ENCODE data around the gene C1QB.
A peak's percentile ranks its signal among the peaks of the same experiment; 100 is the strongest.

The C1QB gene, protein sequence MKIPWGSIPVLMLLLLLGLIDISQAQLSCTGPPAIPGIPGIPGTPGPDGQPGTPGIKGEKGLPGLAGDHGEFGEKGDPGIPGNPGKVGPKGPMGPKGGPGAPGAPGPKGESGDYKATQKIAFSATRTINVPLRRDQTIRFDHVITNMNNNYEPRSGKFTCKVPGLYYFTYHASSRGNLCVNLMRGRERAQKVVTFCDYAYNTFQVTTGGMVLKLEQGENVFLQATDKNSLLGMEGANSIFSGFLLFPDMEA

DNA sequence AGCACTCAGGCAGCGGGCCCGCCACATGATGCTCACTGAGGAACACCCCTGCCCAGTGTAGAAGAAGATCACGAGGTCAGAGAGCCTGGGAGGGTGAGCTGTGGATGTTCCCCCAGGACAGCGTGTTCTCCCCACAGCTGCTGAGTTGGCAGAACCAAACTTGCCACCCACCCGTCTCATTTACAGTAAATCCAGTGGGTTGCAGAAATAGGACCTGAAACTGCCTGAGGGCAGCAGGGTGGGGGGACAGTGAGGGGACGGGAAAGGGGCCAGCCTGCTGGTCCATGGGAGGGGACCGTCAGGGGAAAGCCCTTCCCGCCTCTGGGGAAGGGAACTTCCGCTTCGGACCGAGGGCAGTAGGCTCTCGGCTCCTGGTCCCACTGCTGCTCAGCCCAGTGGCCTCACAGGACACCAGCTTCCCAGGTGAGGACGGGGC lies at the start of gene C1QB:
C1QB (plus strand) TSS at position 356 of the 436 bp plus-strand sequence. CDS start 6,227 bp downstream, outside the sequence.
- no peak within 1 kb of the TSS for H3K4me3 ChIP-seq (ENCODE audit: low read depth, low read length)
- no peak for DNase-seq (ENCODE audit: low read depth)
- TF ChIP-seq, protein P1, sequence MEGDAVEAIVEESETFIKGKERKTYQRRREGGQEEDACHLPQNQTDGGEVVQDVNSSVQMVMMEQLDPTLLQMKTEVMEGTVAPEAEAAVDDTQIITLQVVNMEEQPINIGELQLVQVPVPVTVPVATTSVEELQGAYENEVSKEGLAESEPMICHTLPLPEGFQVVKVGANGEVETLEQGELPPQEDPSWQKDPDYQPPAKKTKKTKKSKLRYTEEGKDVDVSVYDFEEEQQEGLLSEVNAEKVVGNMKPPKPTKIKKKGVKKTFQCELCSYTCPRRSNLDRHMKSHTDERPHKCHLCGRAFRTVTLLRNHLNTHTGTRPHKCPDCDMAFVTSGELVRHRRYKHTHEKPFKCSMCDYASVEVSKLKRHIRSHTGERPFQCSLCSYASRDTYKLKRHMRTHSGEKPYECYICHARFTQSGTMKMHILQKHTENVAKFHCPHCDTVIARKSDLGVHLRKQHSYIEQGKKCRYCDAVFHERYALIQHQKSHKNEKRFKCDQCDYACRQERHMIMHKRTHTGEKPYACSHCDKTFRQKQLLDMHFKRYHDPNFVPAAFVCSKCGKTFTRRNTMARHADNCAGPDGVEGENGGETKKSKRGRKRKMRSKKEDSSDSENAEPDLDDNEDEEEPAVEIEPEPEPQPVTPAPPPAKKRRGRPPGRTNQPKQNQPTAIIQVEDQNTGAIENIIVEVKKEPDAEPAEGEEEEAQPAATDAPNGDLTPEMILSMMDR (IDR thresholded peaks at IDR 0.05; ENCODE audit: low read depth, low read length, missing control alignments), result no peak
- in situ Hi-C loops (cut with HindIII; ENCODE audit: low sequenced_read_pairs), result no loop called here

DNA sequence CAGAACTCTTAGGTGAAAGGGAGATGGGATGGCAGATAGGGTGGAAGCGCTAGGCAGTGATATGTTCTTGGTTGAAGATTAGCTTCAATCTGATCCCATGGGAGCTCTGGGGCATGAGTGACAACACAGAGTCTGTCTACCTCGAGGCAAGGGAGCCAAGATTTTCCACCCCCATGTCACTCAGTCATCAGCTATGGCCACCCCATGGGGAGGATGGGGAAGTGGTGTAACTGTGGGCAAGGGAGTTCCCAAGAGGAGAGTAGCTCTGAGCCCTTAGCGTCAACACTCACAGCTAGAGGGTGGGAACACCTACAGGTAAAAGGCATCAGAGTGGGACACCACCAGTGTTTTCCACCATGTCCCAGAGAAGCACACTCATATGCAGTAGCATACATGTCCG lies 46.9 kb upstream of the C1QB start:
- TF ChIP-seq, protein P1 (IDR thresholded peaks at IDR 0.05; ENCODE audit: low read depth, low read length, missing control alignments), result no peak
- in situ Hi-C loops (cut with HindIII; ENCODE audit: low sequenced_read_pairs), result no loop called here
- no peak overlapping the region for H3K4me3 ChIP-seq (ENCODE audit: low read depth, low read length)
- DNase-seq (ENCODE audit: low read depth), result no peak

DNA sequence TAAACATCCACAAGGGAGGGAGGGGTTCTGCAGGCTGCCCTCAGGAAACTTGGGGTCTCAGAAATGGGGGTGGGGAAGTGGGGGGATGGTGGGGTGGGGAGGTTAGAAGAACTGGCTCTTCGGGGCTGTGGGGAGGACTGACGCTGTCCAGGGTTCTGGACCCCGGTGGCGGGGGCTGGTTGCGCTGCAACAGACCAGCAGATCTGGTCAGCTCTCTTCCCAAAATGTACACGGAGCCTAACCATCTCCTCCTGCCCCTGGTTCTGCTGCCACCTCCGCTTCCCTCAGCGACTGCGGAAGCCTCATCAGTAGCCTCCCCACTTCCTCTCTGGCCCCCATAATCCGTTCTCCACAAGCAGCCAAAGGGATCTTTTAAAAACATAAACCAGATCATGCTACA lies 45.9 kb upstream of the C1QB start:
- no peak overlapping the region for H3K4me3 ChIP-seq (ENCODE audit: low read depth, low read length)
- in situ Hi-C loops (cut with HindIII; ENCODE audit: low sequenced_read_pairs), result no loop called here
- TF ChIP-seq, protein P1 (IDR thresholded peaks at IDR 0.05; ENCODE audit: low read depth, low read length, missing control alignments), result no peak
- no peak for DNase-seq (ENCODE audit: low read depth)

DNA sequence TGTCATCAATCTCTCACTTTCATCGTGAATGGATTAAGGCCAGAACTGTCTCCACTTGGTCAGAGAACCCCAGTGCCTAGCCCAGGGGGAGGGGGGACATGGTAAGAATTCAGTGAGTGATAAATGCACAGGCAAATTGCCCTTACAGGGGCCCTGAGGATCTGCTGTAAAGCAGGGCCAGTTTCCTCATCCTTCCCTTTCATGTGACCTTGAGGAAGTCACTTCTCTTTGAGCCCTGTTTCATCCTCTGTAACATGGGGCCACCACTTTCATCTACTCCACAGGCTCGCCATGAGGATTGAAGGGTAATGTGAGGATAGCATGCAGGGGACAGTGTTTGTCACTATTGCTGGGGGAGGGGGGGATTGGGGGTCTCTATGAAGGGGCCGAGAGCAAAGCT lies 44.7 kb upstream of the C1QB start:
- H3K4me3 ChIP-seq (ENCODE audit: low read depth, low read length), result no peak overlapping the region
- TF ChIP-seq, protein P1 (IDR thresholded peaks at IDR 0.05; ENCODE audit: low read depth, low read length, missing control alignments), result no peak
- in situ Hi-C loops (cut with HindIII; ENCODE audit: low sequenced_read_pairs), result no loop called here
- no peak for DNase-seq (ENCODE audit: low read depth)

DNA sequence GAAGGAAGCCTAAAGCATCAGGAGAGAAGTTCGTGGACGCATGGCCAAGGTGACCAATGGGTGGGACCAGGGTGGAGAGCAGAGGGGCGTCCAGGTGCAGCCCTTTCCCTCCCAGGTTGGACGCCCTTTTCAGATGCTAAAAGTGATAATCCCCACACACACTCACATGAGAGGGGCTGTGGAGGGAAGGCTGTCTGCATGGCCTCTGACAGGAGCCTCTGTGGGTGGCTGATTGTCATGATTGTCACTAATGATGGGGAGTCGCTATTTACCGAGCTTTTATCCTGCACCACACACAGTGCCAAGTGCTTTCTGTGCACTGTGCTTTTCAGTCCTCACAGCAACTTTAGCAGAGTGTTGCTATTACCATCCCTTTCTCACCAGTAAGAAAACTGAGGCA lies 43.7 kb upstream of the C1QB start:
- in situ Hi-C loops (cut with HindIII; ENCODE audit: low sequenced_read_pairs), result no loop called here
- TF ChIP-seq, protein P1 (IDR thresholded peaks at IDR 0.05; ENCODE audit: low read depth, low read length, missing control alignments), result no peak
- no peak overlapping the region for H3K4me3 ChIP-seq (ENCODE audit: low read depth, low read length)
- DNase-seq (ENCODE audit: low read depth), result no peak

DNA sequence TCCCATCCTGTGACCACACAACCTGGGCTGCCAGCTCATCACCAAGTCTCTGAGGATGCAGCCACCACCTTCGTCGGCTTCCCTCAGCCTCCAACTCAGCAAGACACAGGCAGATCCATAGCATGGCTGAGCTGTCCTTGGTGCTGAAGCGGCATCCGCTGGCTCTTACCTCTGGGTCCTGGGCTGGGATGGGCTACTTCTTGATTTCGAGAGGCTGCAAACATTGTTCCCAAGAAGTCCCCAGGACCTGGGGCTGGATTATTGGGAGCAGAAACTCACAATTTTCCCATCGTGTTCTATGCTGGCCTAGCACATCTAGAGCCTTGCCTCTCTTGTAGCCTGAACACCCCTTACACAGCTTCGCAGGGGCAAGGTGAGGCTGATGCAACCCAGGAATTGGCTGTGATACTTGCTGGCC lies 41.5 kb upstream of the C1QB start:
- in situ Hi-C loops (cut with HindIII; ENCODE audit: low sequenced_read_pairs), result no loop called here
- peak; percentile 47 for DNase-seq (ENCODE audit: low read depth)
- H3K4me3 ChIP-seq (ENCODE audit: low read depth, low read length), result no peak overlapping the region
- TF ChIP-seq, protein P1 (IDR thresholded peaks at IDR 0.05; ENCODE audit: low read depth, low read length, missing control alignments), result no peak

Data from astrocyte of the cerebellum (primary cell).